ENCODE data around the gene SERTM1. TPM values are rescaled to one million over a fixed set of nuclear protein-coding genes. Genes with fewer than 3 reads are reported as not detected.

SERTM1 gene
- total and polyA plus RNA-seq, 4 donors, result not detected

- TF ChIP-seq, protein P1, sequence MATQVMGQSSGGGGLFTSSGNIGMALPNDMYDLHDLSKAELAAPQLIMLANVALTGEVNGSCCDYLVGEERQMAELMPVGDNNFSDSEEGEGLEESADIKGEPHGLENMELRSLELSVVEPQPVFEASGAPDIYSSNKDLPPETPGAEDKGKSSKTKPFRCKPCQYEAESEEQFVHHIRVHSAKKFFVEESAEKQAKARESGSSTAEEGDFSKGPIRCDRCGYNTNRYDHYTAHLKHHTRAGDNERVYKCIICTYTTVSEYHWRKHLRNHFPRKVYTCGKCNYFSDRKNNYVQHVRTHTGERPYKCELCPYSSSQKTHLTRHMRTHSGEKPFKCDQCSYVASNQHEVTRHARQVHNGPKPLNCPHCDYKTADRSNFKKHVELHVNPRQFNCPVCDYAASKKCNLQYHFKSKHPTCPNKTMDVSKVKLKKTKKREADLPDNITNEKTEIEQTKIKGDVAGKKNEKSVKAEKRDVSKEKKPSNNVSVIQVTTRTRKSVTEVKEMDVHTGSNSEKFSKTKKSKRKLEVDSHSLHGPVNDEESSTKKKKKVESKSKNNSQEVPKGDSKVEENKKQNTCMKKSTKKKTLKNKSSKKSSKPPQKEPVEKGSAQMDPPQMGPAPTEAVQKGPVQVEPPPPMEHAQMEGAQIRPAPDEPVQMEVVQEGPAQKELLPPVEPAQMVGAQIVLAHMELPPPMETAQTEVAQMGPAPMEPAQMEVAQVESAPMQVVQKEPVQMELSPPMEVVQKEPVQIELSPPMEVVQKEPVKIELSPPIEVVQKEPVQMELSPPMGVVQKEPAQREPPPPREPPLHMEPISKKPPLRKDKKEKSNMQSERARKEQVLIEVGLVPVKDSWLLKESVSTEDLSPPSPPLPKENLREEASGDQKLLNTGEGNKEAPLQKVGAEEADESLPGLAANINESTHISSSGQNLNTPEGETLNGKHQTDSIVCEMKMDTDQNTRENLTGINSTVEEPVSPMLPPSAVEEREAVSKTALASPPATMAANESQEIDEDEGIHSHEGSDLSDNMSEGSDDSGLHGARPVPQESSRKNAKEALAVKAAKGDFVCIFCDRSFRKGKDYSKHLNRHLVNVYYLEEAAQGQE (IDR thresholded peaks at IDR 0.05), result no peak
- no peak for TF ChIP-seq RXRA (IDR thresholded peaks at IDR 0.05)
- TF ChIP-seq TAF1 (conservative IDR thresholded peaks at IDR 0.05), result no peak
- TF ChIP-seq FOXA1 (IDR thresholded peaks at IDR 0.05), result no peak
- TF ChIP-seq JUND (IDR thresholded peaks at IDR 0.05), result no peak
- TF ChIP-seq YY1 (IDR thresholded peaks at IDR 0.05), result no peak
These were observed 5.5 kb upstream of the SERTM1 start (continued) for GRCh38 chr13:36668316-36668715.

DNA sequence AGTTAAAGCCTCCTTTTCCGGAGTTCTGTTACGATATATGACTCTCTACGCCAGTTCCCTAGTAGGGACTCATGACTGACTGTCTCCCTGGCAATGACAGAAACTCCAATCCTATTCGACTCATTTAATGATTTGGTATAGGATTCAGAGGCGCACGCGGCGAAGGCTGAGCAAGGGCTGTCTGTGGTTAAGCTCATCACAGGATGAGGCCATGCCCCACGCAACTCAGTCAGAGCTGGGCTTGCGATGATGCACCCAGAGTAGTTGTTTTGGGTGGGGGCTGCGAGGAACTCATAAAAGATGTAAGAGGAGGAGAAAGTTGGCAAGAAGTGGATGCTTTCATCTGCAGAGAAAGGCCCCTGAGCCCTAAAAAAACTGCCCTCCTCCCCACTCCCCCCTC lies 468 bp upstream of the SERTM1 start:
- Histone ChIP-seq H3K27me3 (ENCODE audit: control insufficient read depth in 4 of 4, insufficient read depth in 4 of 4, low read length in 3 of 4) (peaks cover 0 to 4% (median 0%) of the 10 kb centered on the region in 4 donors), H3K9me3 (ENCODE audit: control insufficient read depth in 4 of 4, low read length in 3 of 4) (no peaks in the 10 kb centered on the region), H3K9ac (ENCODE audit: low read depth in 1 of 2, low read length in 2 of 2) (no peak overlapping the region), H3K4me3 (ENCODE audit: low read depth in 1 of 3, low read length in 3 of 3) (no peak overlapping the region), H3K27ac (ENCODE audit: low read depth in 1 of 2, low read length in 2 of 2) (no peak overlapping the region), H3K4me1 (ENCODE audit: control insufficient read depth in 4 of 4, insufficient read depth in 4 of 4, low read length in 3 of 4) (peaks cover 0 to 5% (median 3%) of the 10 kb centered on the region in 4 donors), H3K36me3 (ENCODE audit: control insufficient read depth in 4 of 4, insufficient read depth in 3 of 4, low read depth in 1 of 4, low read length in 3 of 4) (no peaks in the 10 kb centered on the region)
- WGBS, result 48% methylated on average over 11 of the region's 11 CpGs
- TF ChIP-seq HNF4G (IDR thresholded peaks at IDR 0.05), result no peak
- no peak for TF ChIP-seq HNF4A (conservative IDR thresholded peaks at IDR 0.05)
- TF ChIP-seq FOXA2 (IDR thresholded peaks at IDR 0.05), result no peak
- no peak for TF ChIP-seq TAF1 (conservative IDR thresholded peaks at IDR 0.05)
- TF ChIP-seq, protein P2, sequence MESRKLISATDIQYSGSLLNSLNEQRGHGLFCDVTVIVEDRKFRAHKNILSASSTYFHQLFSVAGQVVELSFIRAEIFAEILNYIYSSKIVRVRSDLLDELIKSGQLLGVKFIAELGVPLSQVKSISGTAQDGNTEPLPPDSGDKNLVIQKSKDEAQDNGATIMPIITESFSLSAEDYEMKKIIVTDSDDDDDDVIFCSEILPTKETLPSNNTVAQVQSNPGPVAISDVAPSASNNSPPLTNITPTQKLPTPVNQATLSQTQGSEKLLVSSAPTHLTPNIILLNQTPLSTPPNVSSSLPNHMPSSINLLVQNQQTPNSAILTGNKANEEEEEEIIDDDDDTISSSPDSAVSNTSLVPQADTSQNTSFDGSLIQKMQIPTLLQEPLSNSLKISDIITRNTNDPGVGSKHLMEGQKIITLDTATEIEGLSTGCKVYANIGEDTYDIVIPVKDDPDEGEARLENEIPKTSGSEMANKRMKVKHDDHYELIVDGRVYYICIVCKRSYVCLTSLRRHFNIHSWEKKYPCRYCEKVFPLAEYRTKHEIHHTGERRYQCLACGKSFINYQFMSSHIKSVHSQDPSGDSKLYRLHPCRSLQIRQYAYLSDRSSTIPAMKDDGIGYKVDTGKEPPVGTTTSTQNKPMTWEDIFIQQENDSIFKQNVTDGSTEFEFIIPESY (IDR thresholded peaks at IDR 0.05), result no peak
- TF ChIP-seq RAD21 (IDR thresholded peaks at IDR 0.05), result no peak
- TF ChIP-seq EGR1 (IDR thresholded peaks at IDR 0.05; ENCODE audit: low read depth in 2 of 2), result no peak
- TF ChIP-seq FOXA1 (IDR thresholded peaks at IDR 0.05), result no peak
- TF ChIP-seq ATF3 (IDR thresholded peaks at IDR 0.05), result no peak
- no peak for TF ChIP-seq GABPA (IDR thresholded peaks at IDR 0.05 in 1 of 2, conservative IDR thresholded peaks at IDR 0.05 in 1 of 2)
- no peak for TF ChIP-seq YY1 (IDR thresholded peaks at IDR 0.05)
- no peak for TF ChIP-seq RXRA (IDR thresholded peaks at IDR 0.05)
- TF ChIP-seq, protein P1 (IDR thresholded peaks at IDR 0.05), result no peak
- DNase-seq (ENCODE audit: low spot score), result no peak
